Measurements from ENCODE around the gene SLC26A2. TPM values are rescaled to one million over a fixed set of nuclear protein-coding genes. Genes with fewer than 3 reads are reported as not detected.

SLC26A2 gene
- total and polyA plus RNA-seq, 2 experiments from 2014 or later, result 6.2 to 11.1 TPM

DNA sequence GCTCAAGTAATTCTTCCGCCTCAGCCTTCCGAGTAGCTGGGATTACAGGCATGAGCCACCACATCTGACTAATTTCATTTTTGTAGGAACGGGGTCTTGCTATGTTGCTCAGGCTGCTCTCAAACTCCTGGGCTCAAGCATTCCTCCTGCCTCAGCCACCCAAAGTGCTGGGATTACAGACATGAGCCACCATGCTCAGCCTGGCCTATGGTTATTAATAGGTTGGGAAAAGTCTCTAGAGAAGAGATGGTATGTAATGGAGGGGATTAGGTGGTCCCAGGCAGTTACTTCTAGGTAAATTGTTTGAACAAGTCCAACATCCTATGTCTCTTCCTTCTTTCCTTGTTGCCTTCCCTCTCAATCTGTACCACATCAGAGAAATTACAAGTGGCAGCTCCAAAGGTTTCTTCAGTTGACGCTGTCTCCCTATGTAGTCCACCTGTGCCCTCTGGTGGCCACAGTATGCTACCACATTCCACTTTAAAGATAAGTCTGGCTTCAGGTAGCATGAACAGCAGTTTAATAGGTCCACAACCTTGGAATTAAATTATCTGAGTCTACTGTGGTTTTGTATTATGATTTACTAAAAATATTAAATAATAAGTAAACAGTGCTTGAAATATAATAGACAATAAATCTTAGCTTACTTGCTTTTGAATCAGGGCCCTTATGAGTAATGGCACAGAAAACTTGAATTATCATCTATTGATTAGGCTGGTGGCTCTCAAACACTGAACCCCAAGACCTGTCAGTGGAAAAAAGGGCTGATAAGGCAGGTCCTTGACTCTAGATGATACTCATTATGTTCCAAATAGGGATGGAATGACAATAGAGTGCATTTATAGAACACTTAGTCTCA is 30.2 kb downstream of the SLC26A2 start:
- Histone ChIP-seq H3K4me3 (no peak overlapping the region), H3K27me3 (replicated peaks; ENCODE audit: insufficient read depth) (no peaks in the 10 kb centered on the region), H3K27ac (no peak overlapping the region), H3K9me2 (ENCODE audit: insufficient read depth) (no peaks in the 10 kb centered on the region), H3K79me2 (ENCODE audit: insufficient read depth) (no peaks in the 10 kb centered on the region), H3K9ac (no peak overlapping the region), H3F3A (ENCODE audit: insufficient read depth) (peaks cover 17% of the 10 kb centered on the region; the same call in 1 of the 2 replicates), H3K4me2 (ENCODE audit: unreplicated experiment) (no peak overlapping the region), H4K20me1 (ENCODE audit: insufficient read depth) (no peaks in the 10 kb centered on the region), H3K9me3 (ENCODE audit: low read depth) (no peaks in the 10 kb centered on the region), H3K4me1 (ENCODE audit: insufficient read depth) (peaks cover 10% of the 10 kb centered on the region), H3K36me3 (ENCODE audit: low read depth) (no peaks in the 10 kb centered on the region; the same call in 1 of the 2 replicates), H2AFZ (no peak overlapping the region)
- peak; percentile 77 for DNase-seq
- 70 to 75% methylated on average over 4 of the region's 4 CpGs for WGBS, 2 experiments (ENCODE audit: low coverage in 1 of 2, low lambda C conversion rate in 2 of 2, missing lambda C conversion rate in 2 of 2)
- TF ChIP-seq EZH2 (IDR thresholded peaks at IDR 0.05; ENCODE audit: insufficient read depth, poor library complexity, severe bottlenecking), result no peak
- TF ChIP-seq EZH2phosphoT487 (IDR thresholded peaks at IDR 0.05; ENCODE audit: insufficient read depth, low read depth), result no peak
- in situ Hi-C loops (cut with MboI), result no loop called here

- no peak for DNase-seq
- H4K20me1 ChIP-seq (ENCODE audit: insufficient read depth), result no peaks in the 10 kb centered on the region
- H3K36me3 ChIP-seq (ENCODE audit: low read depth), result no peaks in the 10 kb centered on the region
- in situ Hi-C loops (cut with MboI), result no loop called here
- H3K9ac ChIP-seq, result no peak overlapping the region
- peaks cover 10% of the 10 kb centered on the region for H3K4me1 ChIP-seq (ENCODE audit: insufficient read depth)
- no peak overlapping the region for H3K27ac ChIP-seq
- peaks cover 17% of the 10 kb centered on the region; the same call in 1 of the 2 replicates for H3F3A ChIP-seq (ENCODE audit: insufficient read depth)
- H3K79me2 ChIP-seq (ENCODE audit: insufficient read depth), result 0 out of 2 replicates have a peak, but pooled peaks cover 2% of the 10 kb centered on the region
- H3K4me3 ChIP-seq, result no peak overlapping the region
- no peak for TF ChIP-seq EZH2phosphoT487 (IDR thresholded peaks at IDR 0.05; ENCODE audit: insufficient read depth, low read depth)
- no peak for TF ChIP-seq EZH2 (IDR thresholded peaks at IDR 0.05; ENCODE audit: insufficient read depth, poor library complexity, severe bottlenecking)
- WGBS, 2 experiments (ENCODE audit: low coverage in 1 of 2, low lambda C conversion rate in 2 of 2, missing lambda C conversion rate in 2 of 2), result 96 to 98% methylated on average over 3 of the region's 3 CpGs
- H3K4me2 ChIP-seq (ENCODE audit: unreplicated experiment), result no peak overlapping the region
- H2AFZ ChIP-seq, result no peak overlapping the region
- H3K9me2 ChIP-seq (ENCODE audit: insufficient read depth), result no peaks in the 10 kb centered on the region
- no peaks in the 10 kb centered on the region for H3K27me3 ChIP-seq (replicated peaks; ENCODE audit: insufficient read depth)
- H3K9me3 ChIP-seq (ENCODE audit: low read depth), result no peaks in the 10 kb centered on the region
Measured at GRCh38 chr5:149993471-149993870, 32.9 kb downstream of the SLC26A2 start.

GRCh38 chr5:149995385-149996204 is 35.0 kb downstream of the SLC26A2 start:
- peaks cover 27% of the 10 kb centered on the region for H3F3A ChIP-seq (ENCODE audit: insufficient read depth)
- H3K4me2 ChIP-seq (ENCODE audit: unreplicated experiment), result no peak overlapping the region
- H3K79me2 ChIP-seq (ENCODE audit: insufficient read depth), result peaks cover 17% of the 10 kb centered on the region
- no peaks in the 10 kb centered on the region for H4K20me1 ChIP-seq (ENCODE audit: insufficient read depth)
- peaks cover 17% of the 10 kb centered on the region for H3K4me1 ChIP-seq (ENCODE audit: insufficient read depth)
- no peaks in the 10 kb centered on the region for H3K27me3 ChIP-seq (replicated peaks; ENCODE audit: insufficient read depth)
- peak; percentile 19 for DNase-seq
- H2AFZ ChIP-seq, result no peak overlapping the region
- no peak overlapping the region for H3K4me3 ChIP-seq
- H3K27ac ChIP-seq, result no peak overlapping the region
- no peaks in the 10 kb centered on the region for H3K36me3 ChIP-seq (ENCODE audit: low read depth)
- no peak overlapping the region for H3K9ac ChIP-seq
- H3K9me2 ChIP-seq (ENCODE audit: insufficient read depth), result no peaks in the 10 kb centered on the region
- TF ChIP-seq EZH2phosphoT487 (IDR thresholded peaks at IDR 0.05; ENCODE audit: insufficient read depth, low read depth) (no peak), EZH2 (IDR thresholded peaks at IDR 0.05; ENCODE audit: insufficient read depth, poor library complexity, severe bottlenecking) (no peak)
- 82 to 85% methylated on average over 14 of the region's 14 CpGs for WGBS, 2 experiments (ENCODE audit: low coverage in 1 of 2, low lambda C conversion rate in 2 of 2, missing lambda C conversion rate in 2 of 2)
- H3K9me3 ChIP-seq (ENCODE audit: low read depth), result no peaks in the 10 kb centered on the region
- in situ Hi-C loops (cut with MboI), result no loop called here

- H3F3A ChIP-seq (ENCODE audit: insufficient read depth), result peaks cover 29% of the 10 kb centered on the region
- peaks cover 24% of the 10 kb centered on the region for H3K79me2 ChIP-seq (ENCODE audit: insufficient read depth)
- H3K9ac ChIP-seq, result no peak overlapping the region
- H3K27ac ChIP-seq, result no peak overlapping the region
- no peak overlapping the region for H3K4me2 ChIP-seq (ENCODE audit: unreplicated experiment)
- no peaks in the 10 kb centered on the region for H3K36me3 ChIP-seq (ENCODE audit: low read depth)
- no peaks in the 10 kb centered on the region for H3K27me3 ChIP-seq (replicated peaks; ENCODE audit: insufficient read depth)
- no peaks in the 10 kb centered on the region for H3K9me3 ChIP-seq (ENCODE audit: low read depth)
- peaks cover 17% of the 10 kb centered on the region for H3K4me1 ChIP-seq (ENCODE audit: insufficient read depth)
- DNase-seq, result no peak
- in situ Hi-C loops (cut with MboI), result no loop called here
- TF ChIP-seq EZH2 (IDR thresholded peaks at IDR 0.05; ENCODE audit: insufficient read depth, poor library complexity, severe bottlenecking) (no peak), EZH2phosphoT487 (IDR thresholded peaks at IDR 0.05; ENCODE audit: insufficient read depth, low read depth) (no peak)
- WGBS, 2 experiments (ENCODE audit: low coverage in 1 of 2, low lambda C conversion rate in 2 of 2, missing lambda C conversion rate in 2 of 2), result 96 to 100% methylated on average over 6 of the region's 6 CpGs
- no peak overlapping the region for H2AFZ ChIP-seq
- no peaks in the 10 kb centered on the region for H3K9me2 ChIP-seq (ENCODE audit: insufficient read depth)
- H4K20me1 ChIP-seq (ENCODE audit: insufficient read depth), result no peaks in the 10 kb centered on the region
- H3K4me3 ChIP-seq, result no peak overlapping the region
Measured at GRCh38 chr5:149996205-149996890, 35.8 kb downstream of the SLC26A2 start.

All from GM23248 (cell line).